ENCODE results near the gene AFDN. TPM values are rescaled to one million over a fixed set of nuclear protein-coding genes. Genes with fewer than 3 reads are reported as not detected.

Gene AFDN
- total RNA-seq, 1 donor from 2014 or later, result 40.8 TPM

DNA sequence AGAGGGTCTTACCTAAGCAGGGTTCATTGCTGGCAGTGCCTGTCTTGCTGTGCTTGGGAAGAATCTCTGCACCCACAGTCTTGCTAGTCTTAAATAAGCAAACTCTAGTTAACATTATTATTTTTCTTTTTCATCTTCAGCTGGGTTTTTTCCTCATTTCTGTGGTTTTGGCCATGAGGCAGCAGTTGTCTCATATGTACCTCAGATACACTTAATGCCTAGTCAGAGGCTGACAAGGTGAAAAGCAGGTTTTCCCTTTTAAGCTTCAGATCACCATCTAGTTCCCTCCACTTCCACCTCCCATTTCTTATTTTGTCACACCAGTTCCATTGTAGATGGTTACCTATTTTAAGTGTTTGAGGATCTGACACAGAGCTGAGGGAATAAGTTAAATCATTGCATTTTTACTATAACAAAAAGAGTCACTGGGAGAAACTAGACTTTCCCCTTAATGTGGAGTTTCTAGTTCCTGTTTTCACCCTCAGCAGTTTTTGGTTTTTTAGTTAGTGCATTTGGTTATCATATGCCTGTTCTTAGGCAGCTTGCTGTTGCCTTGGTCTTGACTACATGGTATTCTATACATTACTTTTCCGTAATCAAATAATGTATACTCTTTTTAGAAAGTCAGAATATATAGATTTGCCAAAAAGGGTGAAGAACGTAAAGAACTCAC lies 46.0 kb downstream of the AFDN start:
- peaks cover 3% of the 10 kb centered on the region for H3K27me3 Mint-ChIP-seq
- H3K27ac Mint-ChIP-seq, result no peak overlapping the region
- intact Hi-C loops (cut with micrococcal nuclease), result no loop called here
- no peaks in the 10 kb centered on the region for H3K4me1 Mint-ChIP-seq
- H3K36me3 Mint-ChIP-seq (ENCODE audit: low read depth), result peaks cover 6% of the 10 kb centered on the region
- no peaks in the 10 kb centered on the region for H3K9me3 Mint-ChIP-seq
- DNase-seq, result no peak
- no peak overlapping the region for H3K4me3 Mint-ChIP-seq

GRCh38 chr6:167877994-167878779 lies 51.5 kb downstream of the AFDN start:
- H3K27me3 Mint-ChIP-seq, result peaks cover 3% of the 10 kb centered on the region
- DNase-seq, result no peak
- intact Hi-C loops (cut with micrococcal nuclease), result no loop called here
- H3K4me3 Mint-ChIP-seq, result no peak overlapping the region
- peaks cover 15% of the 10 kb centered on the region for H3K36me3 Mint-ChIP-seq (ENCODE audit: low read depth)
- no peak overlapping the region for H3K27ac Mint-ChIP-seq
- H3K4me1 Mint-ChIP-seq, result no peaks in the 10 kb centered on the region
- no peaks in the 10 kb centered on the region for H3K9me3 Mint-ChIP-seq

- H3K27me3 Mint-ChIP-seq, result peaks cover 3% of the 10 kb centered on the region
- no peaks in the 10 kb centered on the region for H3K9me3 Mint-ChIP-seq
- intact Hi-C loops (cut with micrococcal nuclease), result no loop called here
- H3K4me3 Mint-ChIP-seq, result no peak overlapping the region
- H3K36me3 Mint-ChIP-seq (ENCODE audit: low read depth), result peaks cover 16% of the 10 kb centered on the region
- no peak overlapping the region for H3K27ac Mint-ChIP-seq
- no peaks in the 10 kb centered on the region for H3K4me1 Mint-ChIP-seq
- DNase-seq, result no peak
Measured at GRCh38 chr6:167879612-167880011, 52.9 kb downstream of the AFDN start.

GRCh38 chr6:167881327-167881726 lies 54.6 kb downstream of the AFDN start:
- no peaks in the 10 kb centered on the region for H3K9me3 Mint-ChIP-seq
- no peak overlapping the region for H3K27ac Mint-ChIP-seq
- intact Hi-C loops (cut with micrococcal nuclease), result no loop called here
- no peak overlapping the region for H3K4me3 Mint-ChIP-seq
- no peak for DNase-seq
- H3K36me3 Mint-ChIP-seq (ENCODE audit: low read depth), result peaks cover 14% of the 10 kb centered on the region
- H3K4me1 Mint-ChIP-seq, result no peaks in the 10 kb centered on the region
- peaks cover 3% of the 10 kb centered on the region for H3K27me3 Mint-ChIP-seq

DNA sequence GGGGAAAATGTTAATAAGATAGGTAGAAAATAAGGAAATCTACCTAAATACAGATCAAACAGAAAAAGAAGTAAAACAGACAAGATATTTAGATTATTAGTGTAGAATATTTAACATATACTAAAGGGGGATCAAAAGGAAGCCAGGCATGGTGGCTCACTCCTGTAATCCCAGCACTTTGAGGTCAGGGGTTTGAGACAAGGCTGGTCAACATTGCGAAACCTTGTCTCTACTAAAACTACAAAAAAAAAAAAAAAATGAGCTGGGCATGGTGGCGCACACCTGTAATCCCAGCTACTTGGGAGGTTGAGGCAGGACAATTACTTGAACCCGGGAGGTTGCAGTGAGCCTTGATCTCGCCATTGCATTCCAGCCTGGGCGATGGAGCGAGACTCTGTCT lies 55.5 kb downstream of the AFDN start:
- Mint-ChIP-seq H3K27me3 (no peaks in the 10 kb centered on the region), H3K27ac (no peak overlapping the region), H3K9me3 (no peaks in the 10 kb centered on the region), H3K4me3 (no peak overlapping the region), H3K36me3 (ENCODE audit: low read depth) (peaks cover 12% of the 10 kb centered on the region), H3K4me1 (no peaks in the 10 kb centered on the region)
- DNase-seq, result no peak
- intact Hi-C loops (cut with micrococcal nuclease), result no loop called here

DNA sequence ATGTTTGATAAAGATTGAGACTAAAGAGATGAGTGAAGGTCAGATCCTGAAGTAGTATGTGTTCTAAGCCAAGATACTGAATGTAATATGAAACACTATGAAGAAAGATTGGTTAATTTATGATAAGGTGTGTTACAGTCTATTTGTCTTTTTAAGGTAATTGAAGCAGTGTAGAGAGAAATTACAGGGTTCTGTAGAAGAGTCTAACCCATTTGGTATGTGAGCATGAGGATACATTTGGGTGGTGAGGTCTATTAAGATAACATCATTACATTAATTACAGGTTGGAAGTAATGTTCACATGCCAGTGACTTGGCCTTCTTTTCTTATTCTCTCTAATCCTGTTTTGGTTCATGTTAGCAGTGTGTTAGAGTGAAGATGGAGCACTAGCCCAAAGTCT lies 61.4 kb downstream of the AFDN start:
- no peaks in the 10 kb centered on the region for H3K9me3 Mint-ChIP-seq
- H3K4me1 Mint-ChIP-seq, result no peaks in the 10 kb centered on the region
- no peaks in the 10 kb centered on the region for H3K27me3 Mint-ChIP-seq
- peaks cover 2% of the 10 kb centered on the region for H3K36me3 Mint-ChIP-seq (ENCODE audit: low read depth)
- DNase-seq, result no peak
- no peak overlapping the region for H3K4me3 Mint-ChIP-seq
- H3K27ac Mint-ChIP-seq, result no peak overlapping the region
- intact Hi-C loops (cut with micrococcal nuclease), result no loop called here

DNA sequence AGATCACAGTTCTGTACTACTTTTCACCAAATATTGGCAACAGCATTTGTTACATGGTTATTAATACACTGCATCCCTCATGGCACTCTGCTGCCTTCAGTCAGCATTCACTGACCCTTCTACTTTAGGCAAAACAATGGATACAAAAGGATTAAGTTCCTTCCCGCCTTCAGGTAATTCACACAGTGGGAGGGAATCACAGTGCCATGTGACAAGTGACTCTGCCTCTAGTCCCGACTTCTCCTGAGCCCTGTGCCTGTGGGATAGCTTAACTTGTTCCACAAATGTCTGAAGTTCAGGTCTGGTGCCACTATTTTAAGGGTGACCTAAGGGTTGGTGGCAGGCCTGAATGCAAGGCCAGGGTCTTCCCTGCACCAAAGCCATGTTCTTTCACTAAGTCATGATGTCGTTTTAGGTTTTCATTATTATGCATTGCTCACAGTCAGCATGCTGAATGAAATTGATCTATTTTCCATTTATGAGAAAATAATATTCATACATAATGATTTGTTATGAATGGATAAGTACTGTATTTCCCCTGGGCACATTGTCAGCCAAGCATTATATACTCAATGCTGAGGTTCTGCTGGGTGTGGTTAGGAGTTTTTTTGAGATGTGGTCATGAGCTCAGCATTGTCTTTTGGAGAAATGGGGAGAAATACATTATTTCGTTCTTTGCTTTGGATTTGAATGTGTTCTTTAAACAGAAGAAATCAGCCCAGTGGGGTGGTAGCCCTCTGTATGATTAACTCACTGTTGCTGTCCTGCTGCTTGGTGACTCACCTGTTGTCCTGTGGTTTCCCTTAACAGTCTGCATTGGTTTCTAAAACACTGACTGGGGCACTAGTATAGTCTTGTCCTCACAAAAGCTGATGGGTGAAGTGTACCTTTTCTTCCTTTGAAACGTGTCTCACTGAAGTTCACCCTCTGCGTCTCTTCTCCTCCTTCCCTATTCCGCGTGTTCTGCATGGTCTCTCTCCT lies 66.4 kb downstream of the AFDN start:
- Mint-ChIP-seq H3K27ac (no peak overlapping the region), H3K4me3 (no peak overlapping the region), H3K36me3 (ENCODE audit: low read depth) (no peaks in the 10 kb centered on the region), H3K4me1 (no peaks in the 10 kb centered on the region), H3K9me3 (no peaks in the 10 kb centered on the region), H3K27me3 (no peaks in the 10 kb centered on the region)
- DNase-seq, result no peak
- intact Hi-C loops (cut with micrococcal nuclease), result loop anchor here (10.0 kb wide), 1 partner anchor 188 kb away; no protein-coding TSS in a partner anchor

GRCh38 chr6:167894965-167895364 lies 68.3 kb downstream of the AFDN start:
- Mint-ChIP-seq H3K4me1 (no peaks in the 10 kb centered on the region), H3K4me3 (no peak overlapping the region), H3K27ac (no peak overlapping the region), H3K36me3 (ENCODE audit: low read depth) (no peaks in the 10 kb centered on the region), H3K9me3 (no peaks in the 10 kb centered on the region), H3K27me3 (no peaks in the 10 kb centered on the region)
- DNase-seq, result no peak
- intact Hi-C loops (cut with micrococcal nuclease), result loop anchor here (5.0 to 10.0 kb wide), 2 partner anchors 68 to 190 kb away; partner anchors contain the start of gene AFDN

DNA sequence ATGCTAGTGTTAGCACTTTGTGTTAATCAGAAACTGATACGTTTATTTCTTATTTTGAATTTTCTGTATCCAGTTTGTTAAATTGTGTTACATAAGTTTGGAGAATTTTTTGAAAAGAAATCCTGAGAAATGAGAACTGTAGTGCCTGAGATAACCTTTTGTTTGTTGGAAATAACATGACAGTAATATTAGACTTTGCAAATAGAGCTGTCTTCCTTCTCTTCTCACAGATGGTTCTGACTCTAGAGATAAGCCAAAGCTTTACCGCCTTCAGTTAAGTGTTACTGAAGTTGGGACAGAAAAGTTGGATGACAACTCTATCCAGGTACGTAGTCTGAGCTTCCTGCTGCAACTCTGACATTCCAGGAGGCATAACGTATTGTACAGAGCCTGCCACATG lies 69.9 kb downstream of the AFDN start:
- Mint-ChIP-seq H3K27me3 (no peaks in the 10 kb centered on the region), H3K36me3 (ENCODE audit: low read depth) (no peaks in the 10 kb centered on the region), H3K4me1 (no peaks in the 10 kb centered on the region), H3K4me3 (no peak overlapping the region), H3K9me3 (no peaks in the 10 kb centered on the region), H3K27ac (no peak overlapping the region)
- no peak for DNase-seq
- intact Hi-C loops (cut with micrococcal nuclease), result loop anchor here (5.0 to 10.0 kb wide), 2 partner anchors 69 to 192 kb away; partner anchors contain the start of gene AFDN

GRCh38 chr6:167898673-167899311 lies 72.1 kb downstream of the AFDN start:
- H3K27ac Mint-ChIP-seq, result no peak overlapping the region
- DNase-seq, result no peak
- H3K9me3 Mint-ChIP-seq, result no peaks in the 10 kb centered on the region
- intact Hi-C loops (cut with micrococcal nuclease), result loop anchor here (2.0 to 10.0 kb wide), 3 partner anchors 71 to 414 kb away; partner anchors contain the start of gene AFDN
- H3K4me1 Mint-ChIP-seq, result no peaks in the 10 kb centered on the region
- no peak overlapping the region for H3K4me3 Mint-ChIP-seq
- H3K27me3 Mint-ChIP-seq, result no peaks in the 10 kb centered on the region
- H3K36me3 Mint-ChIP-seq (ENCODE audit: low read depth), result no peaks in the 10 kb centered on the region

DNA sequence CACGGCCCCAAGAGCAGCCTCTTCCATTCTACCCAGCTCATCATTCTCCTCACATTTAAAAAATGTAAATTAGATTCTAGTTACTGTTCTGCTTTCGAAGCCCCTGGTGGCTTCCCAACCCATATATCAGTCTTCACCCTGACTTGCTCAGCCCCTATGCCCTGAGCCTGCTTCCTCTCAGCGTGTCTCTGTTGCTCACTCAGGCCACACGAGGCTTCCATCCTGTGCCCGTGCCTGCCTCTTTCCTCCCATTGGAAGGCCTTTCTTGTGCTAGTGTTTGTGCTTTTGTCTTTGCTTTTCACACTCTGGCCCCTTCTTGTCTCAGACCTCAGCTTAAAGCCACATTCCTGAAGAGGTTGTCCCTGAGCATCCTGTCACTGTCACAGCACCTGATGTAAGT lies 78.1 kb downstream of the AFDN start:
- no peak overlapping the region for H3K27ac Mint-ChIP-seq
- H3K27me3 Mint-ChIP-seq, result no peaks in the 10 kb centered on the region
- peak; percentile 29 for DNase-seq
- H3K36me3 Mint-ChIP-seq (ENCODE audit: low read depth), result no peaks in the 10 kb centered on the region
- no peak overlapping the region for H3K4me3 Mint-ChIP-seq
- intact Hi-C loops (cut with micrococcal nuclease), result no loop called here
- H3K9me3 Mint-ChIP-seq, result no peaks in the 10 kb centered on the region
- H3K4me1 Mint-ChIP-seq, result no peaks in the 10 kb centered on the region

DNA sequence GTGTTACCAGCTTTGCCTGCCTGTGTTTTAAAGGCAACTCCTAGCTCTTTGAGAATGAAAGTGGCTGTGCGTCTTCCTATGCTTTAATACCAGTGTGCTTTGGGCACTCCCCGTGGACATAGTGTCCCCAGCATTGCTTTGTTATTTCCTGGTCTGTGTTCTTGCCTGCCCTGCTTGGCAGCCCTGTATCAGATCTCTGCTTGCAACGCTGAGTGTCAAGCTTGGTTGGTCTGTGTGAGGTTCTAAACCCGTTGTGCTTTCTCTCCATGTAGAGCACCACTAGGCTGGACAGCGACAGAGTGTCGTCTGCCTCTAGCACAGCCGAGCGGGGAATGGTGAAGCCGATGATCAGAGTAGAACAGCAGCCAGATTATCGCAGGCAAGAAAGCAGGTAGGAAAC lies 80.2 kb downstream of the AFDN start:
- intact Hi-C loops (cut with micrococcal nuclease), result no loop called here
- Mint-ChIP-seq H3K36me3 (ENCODE audit: low read depth) (no peaks in the 10 kb centered on the region), H3K27ac (no peak overlapping the region), H3K4me3 (no peak overlapping the region), H3K9me3 (no peaks in the 10 kb centered on the region), H3K27me3 (no peaks in the 10 kb centered on the region), H3K4me1 (no peaks in the 10 kb centered on the region)
- DNase-seq, result no peak
